Mucosa of descending colon (tissue), 3 donors: ENCODE data around the gene PRKCB. TPM values are rescaled to one million over a fixed set of nuclear protein-coding genes. Genes with fewer than 3 reads are reported as not detected.

Source experiments
- ATAC-seq: fragments of 200-7000 bp; cut with Tn5 transposase; one replicate; pipeline ENCODE4 v1.9.1; 2020; ENCODE audit warnings: mild to moderate bottlenecking, moderate library complexity
- DNase-seq, 3 donors: peaks; one replicate each; pipeline ENCODE4 v3.0.0-alpha.2; 2020
- H3K36me3 ChIP-seq: fragments of 200-600 bp; one replicate; pipeline ENCODE4 v1.8.0; 2021; ENCODE audit warnings: low read depth, mild to moderate bottlenecking
- H3K4me1 ChIP-seq: fragments of 200-600 bp; one replicate; pipeline ENCODE4 v1.8.0; 2021; ENCODE audit warnings: low read depth, mild to moderate bottlenecking
- H3K4me3 ChIP-seq: fragments of 200-600 bp; one replicate; pipeline ENCODE4 v1.8.0; 2021; ENCODE audit warnings: mild to moderate bottlenecking
- H3K9me3 ChIP-seq: fragments of 200-600 bp; one replicate; pipeline ENCODE4 v1.8.0; 2021; ENCODE audit warnings: mild to moderate bottlenecking
- intact Hi-C, 2 donors: fragments of 100-400 bp; cut with DNase I in 1 of 2; cut with micrococcal nuclease in 1 of 2; formaldehyde crosslinking; loops; one replicate each; pipeline versions ENCODE4 v1.11.0 to v1.11.1; 2022; cut with DNase I, micrococcal nuclease
- total RNA-seq, 3 donors: library from RNA; stranded (reverse); fragmentation: NEBNext Ultra II Directional in 2 of 3; extraction: Animal tissue kit (Norgen Biotek cat#: 25700) in 2 of 3; gene quantifications; one replicate each; pipeline versions ENCODE4 v1.2.1 to v1.2.4, GENCODE V29; 2021 to 2023
- TF ChIP-seq, protein P1 (sequence below): fragments of 200-600 bp; IDR thresholded peaks from one replicate; pipeline ENCODE4 v1.8.0; 2022; ENCODE audit warnings: antibody characterized with exemption, mild to moderate bottlenecking
- donor health status: DM: no; HTN: no; CAD: no; lungs with moderate emphysema.
- donor health status: DM: no; HTN: no; CAD: no.
- donor health status: DM: no; HTN: yes; CAD: no.

PRKCB gene
- total RNA-seq, 3 donors from 2014 or later: 7.4 to 29.0 (median 8.2) TPM

- TF ChIP-seq, protein P1, sequence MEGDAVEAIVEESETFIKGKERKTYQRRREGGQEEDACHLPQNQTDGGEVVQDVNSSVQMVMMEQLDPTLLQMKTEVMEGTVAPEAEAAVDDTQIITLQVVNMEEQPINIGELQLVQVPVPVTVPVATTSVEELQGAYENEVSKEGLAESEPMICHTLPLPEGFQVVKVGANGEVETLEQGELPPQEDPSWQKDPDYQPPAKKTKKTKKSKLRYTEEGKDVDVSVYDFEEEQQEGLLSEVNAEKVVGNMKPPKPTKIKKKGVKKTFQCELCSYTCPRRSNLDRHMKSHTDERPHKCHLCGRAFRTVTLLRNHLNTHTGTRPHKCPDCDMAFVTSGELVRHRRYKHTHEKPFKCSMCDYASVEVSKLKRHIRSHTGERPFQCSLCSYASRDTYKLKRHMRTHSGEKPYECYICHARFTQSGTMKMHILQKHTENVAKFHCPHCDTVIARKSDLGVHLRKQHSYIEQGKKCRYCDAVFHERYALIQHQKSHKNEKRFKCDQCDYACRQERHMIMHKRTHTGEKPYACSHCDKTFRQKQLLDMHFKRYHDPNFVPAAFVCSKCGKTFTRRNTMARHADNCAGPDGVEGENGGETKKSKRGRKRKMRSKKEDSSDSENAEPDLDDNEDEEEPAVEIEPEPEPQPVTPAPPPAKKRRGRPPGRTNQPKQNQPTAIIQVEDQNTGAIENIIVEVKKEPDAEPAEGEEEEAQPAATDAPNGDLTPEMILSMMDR: no peak
- intact Hi-C loops: no loop called here
- H3K4me1 ChIP-seq: no peaks in the 10 kb centered on the region
- no peaks in the 10 kb centered on the region for H3K36me3 ChIP-seq
- no peak overlapping the region for H3K4me3 ChIP-seq
- ATAC-seq (no peak), DNase-seq (no peak)
- no peaks in the 10 kb centered on the region for H3K9me3 ChIP-seq
These were observed 240.3 kb downstream of the PRKCB start for GRCh38 chr16:24075931-24076716.

DNA sequence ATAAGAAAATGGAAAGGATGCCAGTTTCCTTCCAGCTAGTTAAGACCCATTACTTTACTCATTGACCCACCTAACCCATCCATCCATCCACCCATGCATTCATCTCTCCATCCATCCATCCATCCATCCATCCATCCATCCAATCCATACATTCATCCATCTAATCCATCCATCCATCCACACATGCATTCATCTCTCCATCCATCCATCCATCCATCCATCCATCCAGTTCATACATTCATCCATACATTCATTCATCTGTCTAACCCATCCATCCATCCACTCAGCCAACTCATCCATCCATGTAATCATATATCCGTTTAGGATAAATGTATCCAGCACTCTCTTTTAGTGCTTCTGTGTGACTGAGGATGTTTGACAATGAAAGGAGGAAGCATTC is 241.5 kb downstream of the PRKCB start:
- DNase-seq (no peak), ATAC-seq (no peak)
- TF ChIP-seq, protein P1: no peak
- Histone ChIP-seq H3K9me3 (no peaks in the 10 kb centered on the region), H3K4me3 (no peak overlapping the region), H3K36me3 (no peaks in the 10 kb centered on the region), H3K4me1 (no peaks in the 10 kb centered on the region)
- intact Hi-C loops: no loop called here

- ATAC-seq (no peak), DNase-seq (no peak)
- H3K4me1 ChIP-seq: no peaks in the 10 kb centered on the region
- no peak overlapping the region for H3K4me3 ChIP-seq
- intact Hi-C loops: no loop called here
- TF ChIP-seq, protein P1: no peak
- H3K9me3 ChIP-seq: no peaks in the 10 kb centered on the region
- no peaks in the 10 kb centered on the region for H3K36me3 ChIP-seq
These were observed 242.2 kb downstream of the PRKCB start for GRCh38 chr16:24077966-24078365.

GRCh38 chr16:24085666-24086065 is 249.9 kb downstream of the PRKCB start:
- intact Hi-C loops: no loop called here
- no peak for ATAC-seq

GRCh38 chr16:24087891-24088410 is 252.2 kb downstream of the PRKCB start:
- intact Hi-C loops: no loop called here
- H3K4me3 ChIP-seq: no peak overlapping the region
- TF ChIP-seq, protein P1: no peak
- DNase-seq (no peak), ATAC-seq (no peak)
- no peaks in the 10 kb centered on the region for H3K36me3 ChIP-seq
- no peaks in the 10 kb centered on the region for H3K4me1 ChIP-seq
- peaks cover 4% of the 10 kb centered on the region for H3K9me3 ChIP-seq

More at GRCh38 chr16:24085666-24086065, 249.9 kb downstream of the PRKCB start:
- peaks cover 2% of the 10 kb centered on the region for H3K9me3 ChIP-seq
- H3K4me1 ChIP-seq: no peaks in the 10 kb centered on the region
- DNase-seq: no peak
- no peaks in the 10 kb centered on the region for H3K36me3 ChIP-seq
- H3K4me3 ChIP-seq: no peak overlapping the region
- TF ChIP-seq, protein P1: no peak
